GM18861 (cell line): ENCODE results near the gene TNNC1.

ENCODE experiments used
- ATAC-seq: cut with Tn5 transposase; IDR thresholded peaks from one replicate; pipeline ENCODE4 v1.9.1; 2021; ENCODE audit not compliant: unreplicated experiment

Gene TNNC1

DNA sequence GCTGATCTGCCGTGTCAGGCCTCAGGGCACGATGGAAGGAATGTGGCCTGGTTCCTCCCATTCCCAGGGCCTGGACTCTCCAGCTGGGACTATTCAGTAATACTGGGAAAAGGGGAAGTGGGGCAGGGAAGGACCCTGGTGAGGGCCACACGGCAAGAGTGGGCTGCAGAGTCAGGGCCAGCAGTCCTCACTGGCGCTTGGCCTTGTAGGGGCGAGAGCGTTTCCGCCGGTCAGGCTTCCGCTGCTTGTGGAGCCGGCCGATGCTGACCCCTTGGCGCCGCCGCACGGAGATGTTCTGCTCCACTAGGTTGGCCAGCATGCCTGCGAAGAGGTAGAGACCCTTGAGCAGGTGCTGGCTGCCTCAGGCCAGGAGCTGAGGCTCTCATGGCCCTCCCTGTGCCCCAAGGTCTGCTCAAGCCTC, 51.7 kb downstream of the TNNC1 start:
- no peak for ATAC-seq

DNA sequence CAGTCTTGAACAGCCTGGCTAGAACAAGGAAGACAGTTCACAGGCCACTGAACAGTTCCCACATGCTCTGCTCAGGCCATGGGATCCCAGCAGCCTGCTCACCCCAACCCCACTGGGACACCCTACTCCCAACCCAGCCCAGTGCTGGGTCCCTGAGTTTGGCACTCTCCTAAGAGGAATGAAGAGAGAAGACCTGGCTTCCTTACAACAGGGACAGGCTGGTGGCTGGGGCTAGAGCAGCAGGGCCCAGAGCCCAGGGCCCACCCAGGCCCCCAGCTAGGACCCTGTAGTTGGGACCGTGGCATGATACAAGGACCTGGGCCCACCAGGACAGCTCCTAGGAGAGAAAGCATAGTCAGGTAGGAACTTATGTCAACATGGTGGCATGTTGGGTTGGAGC, 52.3 kb downstream of the TNNC1 start:
- no peak for ATAC-seq
